RKO (cell line): ENCODE measurements around the gene FAAP20.

Source experiments
- DNase-seq: peaks from one replicate; pipeline ENCODE4 v3.0.0-alpha.2; 2016; ENCODE audit warnings: low spot score

FAAP20 gene

GRCh38 chr1:2194319-2194897 is at the start of gene FAAP20:
Gene FAAP20, minus strand, starts transcription at chr1:2194772. Its CDS starts 23 bp downstream, at chr1:2194749.
- peak; percentile 67 for DNase-seq

DNA sequence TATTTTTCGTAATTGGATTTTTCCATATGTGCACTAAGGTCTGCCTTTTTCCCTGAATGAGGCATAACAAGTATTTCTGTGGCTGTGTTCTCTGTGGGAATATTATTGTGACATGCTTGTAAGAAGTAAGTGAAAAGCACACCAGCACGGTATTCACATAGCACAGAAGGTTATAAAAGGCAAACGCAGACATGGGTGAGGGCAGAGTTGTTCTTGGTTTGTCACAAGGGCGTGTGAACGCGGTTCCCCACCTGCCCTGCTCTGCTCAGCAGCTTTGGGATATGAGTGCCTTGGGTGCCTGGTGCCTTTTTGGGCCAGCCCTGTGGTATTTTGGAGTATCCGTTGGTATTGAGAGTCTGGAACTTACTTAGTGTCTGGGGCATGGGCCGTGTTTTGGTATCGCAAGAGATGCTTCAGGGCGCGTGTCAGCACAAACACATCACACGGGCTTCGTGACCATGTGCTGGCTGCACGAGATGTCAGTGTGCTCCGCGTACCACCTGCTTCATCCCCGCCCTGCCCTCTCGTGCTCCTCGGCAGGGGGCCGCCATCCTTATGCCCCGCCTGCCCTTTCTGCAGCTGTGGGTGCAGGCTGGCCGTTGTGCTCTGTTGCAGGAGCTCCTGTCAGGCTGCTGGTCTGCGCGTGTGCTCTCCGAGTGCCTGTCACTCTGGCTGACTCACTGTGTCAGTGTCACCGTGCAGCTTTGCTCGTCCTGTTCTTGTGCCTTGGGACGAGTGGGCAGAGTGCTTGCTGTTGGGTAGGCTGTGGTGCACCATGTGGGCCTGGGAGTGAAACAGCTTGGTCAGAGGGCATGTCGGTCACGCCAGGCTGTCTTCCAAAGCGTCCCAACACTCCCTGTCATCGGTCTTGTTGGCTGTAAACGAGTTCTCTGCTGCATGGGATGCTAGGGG is 48.5 kb upstream of the FAAP20 start:
- no peak for DNase-seq

GRCh38 chr1:2241820-2242219 is 47.2 kb upstream of the FAAP20 start:
- no peak for DNase-seq

GRCh38 chr1:2240270-2241156 is 45.9 kb upstream of the FAAP20 start:
- no peak for DNase-seq

- DNase-seq: no peak
Observed at GRCh38 chr1:2239384-2239985, 44.9 kb upstream of the FAAP20 start.

DNA sequence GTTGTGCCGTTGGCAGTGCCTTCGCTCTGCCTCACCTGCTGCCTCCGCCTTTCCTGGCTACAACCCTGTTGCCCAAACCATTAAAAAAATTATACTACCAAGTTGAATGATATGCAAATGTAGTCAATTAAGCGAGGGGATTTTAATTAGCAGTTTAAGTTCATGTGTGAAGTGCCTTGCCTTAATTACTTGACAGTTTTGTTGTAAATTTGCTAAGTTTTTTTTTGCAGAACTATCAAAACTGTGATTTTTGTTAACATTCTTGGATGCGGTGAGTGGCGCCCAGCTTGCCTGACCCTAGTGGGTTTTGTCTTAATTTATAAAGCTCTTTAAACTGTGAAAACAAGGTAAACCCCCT is 44.4 kb upstream of the FAAP20 start:
- DNase-seq: no peak

- DNase-seq: no peak
Observed at GRCh38 chr1:2238361-2239012, 43.9 kb upstream of the FAAP20 start.

DNA sequence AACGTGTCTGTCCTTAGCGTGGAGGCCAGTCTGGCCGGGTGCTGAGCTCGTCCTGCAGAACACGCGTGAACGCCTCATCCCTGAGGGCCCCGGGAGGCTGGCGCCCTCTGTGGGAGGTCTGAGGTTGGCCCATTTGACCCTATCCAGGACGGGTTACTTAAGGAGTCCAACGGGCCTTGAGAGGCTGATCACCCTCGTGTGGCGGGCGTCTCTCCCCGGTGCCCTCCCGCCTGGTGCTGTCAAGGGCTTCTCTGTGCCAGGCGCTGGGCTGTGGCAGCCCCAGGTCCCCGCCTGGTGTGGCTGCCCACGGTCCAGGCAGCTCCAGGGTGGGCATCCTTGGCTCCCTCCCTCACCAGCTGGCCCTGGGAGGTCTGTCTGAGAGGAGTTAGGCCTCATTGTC is 43.2 kb upstream of the FAAP20 start:
- no peak for DNase-seq

- DNase-seq: no peak
Observed at GRCh38 chr1:2236695-2237677, 42.4 kb upstream of the FAAP20 start.

DNA sequence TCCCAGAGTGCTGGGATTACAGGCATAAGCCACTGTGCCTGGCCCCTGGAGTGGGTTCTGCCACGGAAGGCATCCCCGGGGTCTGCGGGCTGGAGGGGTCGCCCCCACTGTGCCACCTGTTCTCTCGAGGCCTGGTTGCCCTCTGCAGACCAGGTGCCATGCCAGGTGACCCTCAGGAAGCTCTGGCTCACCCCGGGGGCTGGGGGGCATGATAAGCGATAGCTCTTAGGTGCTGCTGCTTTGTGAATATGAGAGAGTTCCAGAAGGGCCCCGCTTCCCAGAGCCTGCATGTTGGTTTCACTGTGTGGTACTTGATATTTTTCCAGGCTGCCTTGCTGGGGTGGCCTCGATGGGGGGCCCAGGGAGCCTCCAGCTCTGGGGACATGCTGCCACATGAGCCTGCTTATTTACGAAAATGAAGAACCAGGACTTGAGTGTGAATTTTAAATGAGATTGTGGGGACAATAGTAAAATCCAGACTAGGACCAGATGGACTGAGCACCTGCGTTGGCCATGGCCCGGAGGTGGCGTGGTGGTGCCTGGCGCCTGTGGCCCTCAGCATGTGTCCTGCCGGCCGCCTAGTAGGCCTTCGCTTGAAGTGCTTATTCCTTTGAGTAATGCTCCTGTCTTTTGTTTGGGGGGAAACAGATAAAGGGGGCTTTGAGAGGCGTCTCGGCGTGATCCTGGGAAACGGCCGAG is 40.9 kb upstream of the FAAP20 start:
- no peak for DNase-seq

- no peak for DNase-seq
Observed at GRCh38 chr1:2234762-2235113, 40.2 kb upstream of the FAAP20 start.

DNA sequence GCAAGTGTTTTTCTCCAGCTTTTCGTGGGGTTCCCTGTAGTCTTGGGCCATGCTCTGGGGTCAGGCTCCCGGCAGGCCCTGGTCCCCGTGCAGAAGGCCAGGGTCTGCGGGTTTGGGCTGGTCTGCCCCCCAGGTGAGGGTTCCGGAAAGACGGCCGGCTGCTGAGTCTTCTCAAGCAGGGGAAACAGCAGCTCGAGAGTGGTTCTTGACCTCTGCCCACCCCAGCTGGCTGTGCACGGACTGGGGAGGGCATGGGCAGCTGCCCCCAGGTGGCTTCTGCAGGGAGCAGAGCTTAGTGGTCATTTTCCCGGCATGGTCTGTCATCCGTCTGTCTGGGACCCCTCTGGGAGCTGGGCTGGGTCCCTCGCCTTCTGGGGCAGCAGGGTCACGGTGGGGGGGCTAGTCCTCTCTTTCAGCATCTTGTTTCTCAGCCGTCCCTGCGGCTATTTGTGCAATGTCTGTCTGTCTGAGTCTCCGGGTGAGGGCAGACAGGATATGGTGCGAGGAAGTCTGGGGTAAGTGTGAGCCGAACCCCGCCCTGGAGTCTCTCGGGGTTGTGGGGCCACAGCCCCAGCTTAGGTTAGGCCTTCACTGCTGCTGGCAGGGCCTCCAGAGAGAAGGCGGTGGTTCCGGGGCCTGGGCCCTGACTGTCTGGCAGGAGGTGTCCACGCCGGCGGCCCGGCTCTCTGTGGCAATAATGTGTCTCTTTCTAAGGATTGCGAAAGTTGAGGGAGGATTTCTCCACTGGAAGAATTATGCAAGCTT is 39.6 kb upstream of the FAAP20 start:
- no peak for DNase-seq

DNA sequence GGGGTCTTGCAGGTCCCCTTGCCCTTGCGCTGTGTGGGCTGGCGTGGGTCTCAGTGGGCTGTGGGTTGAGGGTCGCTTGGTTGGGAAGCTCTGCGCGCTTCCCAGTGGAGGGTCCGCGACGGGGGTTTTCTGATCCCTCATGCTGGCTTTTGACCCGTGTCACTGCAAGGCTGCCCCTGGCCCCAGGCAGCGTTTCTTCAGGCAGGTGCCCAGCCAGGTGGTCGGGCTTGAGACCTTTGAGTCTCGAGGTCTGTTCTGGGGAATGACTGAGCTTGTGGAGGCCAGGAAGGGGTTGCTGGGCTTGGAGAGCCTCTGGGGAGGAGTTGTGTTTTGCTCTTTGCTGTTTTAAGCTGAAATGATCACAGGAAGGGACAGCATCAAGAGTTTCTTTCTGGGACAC is 38.9 kb upstream of the FAAP20 start:
- DNase-seq: no peak

- DNase-seq: no peak
Observed at GRCh38 chr1:2232916-2233438, 38.4 kb upstream of the FAAP20 start.

DNA sequence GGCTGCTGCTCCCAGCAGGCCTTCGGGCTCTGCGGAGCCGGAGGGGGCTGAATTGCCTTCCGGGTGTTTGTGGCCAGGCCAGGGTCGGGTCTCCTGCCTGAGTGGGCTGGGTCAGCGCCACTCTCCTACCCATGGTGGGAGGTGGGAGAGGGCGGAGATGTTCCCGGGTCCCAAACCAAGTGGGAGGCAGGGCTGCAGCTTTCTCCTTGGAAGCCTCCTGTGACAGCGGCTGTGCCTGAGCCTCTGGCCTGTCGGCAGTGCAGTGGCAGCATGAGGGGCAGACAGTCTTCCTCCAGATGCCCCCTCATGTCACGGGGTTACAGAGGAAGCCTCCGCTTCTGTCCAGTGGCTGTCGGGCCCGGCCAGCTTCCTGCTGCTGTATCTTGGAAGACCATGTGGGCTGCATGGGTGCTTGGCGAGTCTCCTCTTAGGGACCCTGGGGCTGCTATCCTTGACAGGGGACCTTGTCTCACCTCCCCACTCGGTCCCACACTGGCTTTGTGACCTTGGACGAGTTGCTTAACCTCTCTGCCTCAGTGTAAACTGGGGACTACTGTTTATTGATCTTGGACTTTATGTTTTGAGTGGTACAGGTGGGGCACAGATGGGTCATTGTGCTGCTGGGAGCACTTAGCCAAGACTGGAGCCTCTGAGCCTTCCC is 37.8 kb upstream of the FAAP20 start:
- DNase-seq: no peak

GRCh38 chr1:2231532-2232254 is 37.1 kb upstream of the FAAP20 start:
- peak; percentile 64 for DNase-seq

DNA sequence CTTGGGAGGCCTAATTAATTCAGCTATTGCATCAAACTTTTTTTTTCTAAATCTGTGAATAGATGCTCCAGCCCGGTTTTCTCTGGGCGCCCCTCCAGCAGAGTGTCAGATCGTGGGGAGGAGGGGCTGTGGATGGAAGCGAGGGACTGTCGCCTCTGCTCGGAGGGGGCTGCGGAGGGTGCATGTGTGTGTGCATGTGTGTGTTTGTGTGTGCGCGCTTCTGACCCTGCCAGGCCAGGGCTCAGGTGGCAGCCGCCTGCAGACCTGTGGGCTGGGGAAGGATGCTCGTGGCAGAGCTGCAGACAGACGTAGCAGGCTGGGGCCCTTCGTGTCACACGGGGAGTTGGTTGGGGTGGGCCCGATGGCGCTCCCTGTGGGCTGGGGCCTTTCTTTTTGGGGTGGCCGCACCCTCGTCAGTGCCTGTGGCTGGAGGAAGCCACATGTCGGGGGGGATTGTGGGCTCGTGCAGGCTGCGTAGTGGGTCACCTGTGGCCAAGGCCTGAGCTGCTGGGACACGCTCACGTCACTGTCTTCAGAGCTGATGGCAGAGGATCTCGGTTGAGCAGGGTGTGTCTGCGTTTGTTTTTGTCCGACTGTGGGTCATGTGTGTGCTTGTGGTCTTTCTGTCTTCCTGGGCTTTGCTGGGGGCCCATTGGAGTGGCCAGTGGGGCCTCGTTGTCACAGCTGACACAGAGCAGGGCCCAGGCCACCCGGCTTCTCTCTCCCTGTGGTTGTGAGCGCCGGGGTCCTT is 36.4 kb upstream of the FAAP20 start:
- peak; percentile 40 for DNase-seq
